ENCODE data around the gene UCK1.

The UCK1 gene

DNA sequence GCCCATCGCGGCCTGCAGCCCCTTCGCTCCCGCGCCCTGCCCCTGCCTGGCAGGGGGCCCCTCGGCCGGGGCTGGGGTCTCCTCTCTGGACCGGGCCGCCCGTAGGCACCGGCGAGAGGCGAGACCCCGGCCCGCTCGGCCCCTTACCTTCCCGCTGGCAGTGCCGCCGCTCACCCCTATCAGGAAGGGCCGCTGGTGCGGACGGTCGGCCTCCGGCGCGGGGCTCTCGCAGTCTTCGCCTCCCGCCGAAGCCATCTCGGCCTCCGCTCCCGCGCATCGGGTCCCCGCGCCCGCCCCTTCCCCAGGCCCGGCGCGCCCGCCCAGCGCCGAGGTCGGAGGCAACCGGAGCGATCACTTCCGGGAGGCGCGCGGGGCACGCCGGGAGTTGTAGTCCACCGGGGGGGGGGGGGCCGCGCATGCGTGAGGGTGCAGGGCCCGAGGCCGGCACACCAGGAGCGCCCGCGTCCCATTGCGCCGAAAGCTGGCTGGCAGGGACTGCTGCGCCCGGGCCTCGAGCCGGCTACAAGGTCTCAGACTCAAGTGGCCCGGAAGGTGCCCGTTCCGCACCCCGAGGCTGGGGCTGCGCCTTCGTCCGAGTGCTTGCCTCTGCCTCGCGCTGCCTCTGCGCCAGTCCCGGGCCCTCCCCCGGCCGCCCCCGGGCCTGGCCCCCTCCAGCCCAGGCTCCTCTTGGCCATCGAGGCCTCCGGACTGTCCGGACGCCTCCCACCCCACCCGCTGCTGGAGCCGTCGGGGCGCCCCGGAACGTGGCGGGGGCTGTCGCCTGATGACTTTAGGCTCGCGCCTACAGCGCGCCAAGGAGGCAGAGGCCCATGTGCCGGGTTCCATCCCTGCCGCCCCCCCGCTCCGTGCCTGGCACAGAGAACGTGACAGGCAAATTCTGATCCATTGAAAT lies at the start of gene UCK1:
Gene UCK1, minus strand, starts transcription at position 344 of the 913 bp plus-strand sequence. Its CDS starts 89 bp downstream, at position 255.
- DNase-seq, result peak; percentile 24

DNA sequence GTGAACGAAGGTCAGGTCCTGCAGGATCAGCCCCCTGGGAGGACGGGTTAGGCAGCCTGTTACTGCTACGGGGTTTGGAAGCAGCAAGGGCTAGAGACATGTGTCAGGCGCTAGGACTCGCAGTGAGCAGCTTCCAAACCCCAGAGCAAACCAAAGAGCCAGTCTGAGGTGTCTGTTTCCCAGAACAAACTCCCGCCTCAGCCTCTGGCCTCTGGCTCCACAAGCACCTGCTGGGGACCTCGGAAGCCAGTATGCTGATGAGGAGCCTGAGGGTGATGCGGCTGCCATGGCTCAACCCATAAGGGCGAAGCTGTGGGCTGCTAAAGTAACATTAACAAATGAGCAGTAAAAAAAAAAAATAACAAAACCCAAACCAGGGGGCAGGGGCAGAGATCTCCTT lies 49.3 kb upstream of the UCK1 start:
- no peak for DNase-seq

DNA sequence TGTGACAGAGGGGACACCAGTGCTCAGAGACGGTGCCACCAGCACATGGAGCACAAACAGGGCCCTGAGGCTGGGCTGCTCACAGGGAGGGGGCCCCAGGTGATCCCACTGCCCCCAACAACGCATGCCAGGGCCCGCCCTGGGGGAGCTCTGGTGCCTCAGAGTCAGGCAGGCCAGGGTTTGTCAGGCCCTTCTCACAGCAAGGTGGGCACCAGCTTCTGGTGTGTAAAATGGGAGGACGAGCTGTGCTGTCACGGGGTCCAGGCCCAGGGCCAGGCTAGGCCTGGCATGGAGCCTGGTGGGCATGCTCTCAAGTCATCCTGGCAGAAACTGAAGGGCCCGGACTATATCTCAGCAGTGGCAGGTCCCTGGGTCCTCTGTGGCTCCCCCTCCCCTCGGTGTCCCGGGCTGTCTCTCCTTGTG lies 48.7 kb upstream of the UCK1 start:
- DNase-seq, result no peak

DNA sequence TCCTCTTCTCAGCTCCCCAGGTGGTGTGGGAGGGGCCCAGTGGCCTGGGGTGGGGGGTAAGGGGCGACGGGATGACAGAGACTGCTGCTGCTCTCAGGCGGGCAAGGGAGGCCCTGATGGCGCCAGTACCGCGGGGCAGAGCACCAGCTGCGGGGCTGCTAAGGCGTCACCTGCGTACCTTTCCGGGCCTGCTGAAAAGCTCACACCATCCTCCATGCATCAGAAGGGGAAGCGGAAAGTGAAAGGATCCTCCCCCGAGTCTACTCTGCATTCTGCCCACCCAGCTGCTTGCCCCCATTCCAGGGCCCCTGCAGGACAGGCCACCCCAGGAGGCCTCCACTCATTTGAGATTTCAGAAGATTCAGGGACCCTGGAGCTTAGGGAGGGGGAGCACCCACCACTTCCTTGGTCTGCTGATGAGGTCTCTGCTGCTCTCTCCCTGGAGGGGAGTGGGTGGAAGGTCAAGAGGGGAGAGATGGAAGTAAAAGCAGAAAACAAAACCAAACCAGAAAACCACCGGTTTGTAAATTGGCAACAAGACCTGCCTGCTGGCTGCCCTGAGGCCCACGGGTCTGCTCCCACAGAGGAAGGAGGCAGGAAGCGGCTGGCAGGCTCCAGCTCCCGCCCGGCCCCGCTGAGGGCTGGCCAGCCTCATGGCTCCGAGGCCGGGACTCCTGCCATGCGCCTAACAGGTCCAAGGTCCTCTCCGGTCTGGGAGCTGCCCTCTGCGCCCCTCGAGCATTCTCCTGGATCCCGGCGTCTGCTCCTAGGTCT lies 47.9 kb upstream of the UCK1 start:
- DNase-seq, result no peak

DNA sequence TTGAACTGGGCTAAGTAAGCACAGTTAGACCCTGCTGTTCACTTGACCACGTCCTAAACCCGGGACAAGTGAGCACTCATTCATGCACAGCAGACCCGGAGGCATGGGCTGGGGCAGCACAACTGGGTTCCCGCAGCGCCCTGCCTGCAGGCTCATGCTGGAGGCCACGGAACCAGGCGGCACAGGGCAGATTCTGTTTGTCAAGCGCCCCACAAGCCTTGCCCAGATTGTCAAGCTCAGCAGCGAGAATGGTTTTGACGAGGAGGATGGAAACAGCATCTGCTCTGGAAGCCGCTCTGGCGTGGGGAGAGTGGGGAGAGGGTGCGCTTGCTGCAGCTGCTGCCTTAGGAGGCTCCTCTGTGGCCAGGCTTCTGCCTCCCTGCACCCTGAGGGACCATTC lies 47.0 kb upstream of the UCK1 start:
- DNase-seq, result no peak

DNA sequence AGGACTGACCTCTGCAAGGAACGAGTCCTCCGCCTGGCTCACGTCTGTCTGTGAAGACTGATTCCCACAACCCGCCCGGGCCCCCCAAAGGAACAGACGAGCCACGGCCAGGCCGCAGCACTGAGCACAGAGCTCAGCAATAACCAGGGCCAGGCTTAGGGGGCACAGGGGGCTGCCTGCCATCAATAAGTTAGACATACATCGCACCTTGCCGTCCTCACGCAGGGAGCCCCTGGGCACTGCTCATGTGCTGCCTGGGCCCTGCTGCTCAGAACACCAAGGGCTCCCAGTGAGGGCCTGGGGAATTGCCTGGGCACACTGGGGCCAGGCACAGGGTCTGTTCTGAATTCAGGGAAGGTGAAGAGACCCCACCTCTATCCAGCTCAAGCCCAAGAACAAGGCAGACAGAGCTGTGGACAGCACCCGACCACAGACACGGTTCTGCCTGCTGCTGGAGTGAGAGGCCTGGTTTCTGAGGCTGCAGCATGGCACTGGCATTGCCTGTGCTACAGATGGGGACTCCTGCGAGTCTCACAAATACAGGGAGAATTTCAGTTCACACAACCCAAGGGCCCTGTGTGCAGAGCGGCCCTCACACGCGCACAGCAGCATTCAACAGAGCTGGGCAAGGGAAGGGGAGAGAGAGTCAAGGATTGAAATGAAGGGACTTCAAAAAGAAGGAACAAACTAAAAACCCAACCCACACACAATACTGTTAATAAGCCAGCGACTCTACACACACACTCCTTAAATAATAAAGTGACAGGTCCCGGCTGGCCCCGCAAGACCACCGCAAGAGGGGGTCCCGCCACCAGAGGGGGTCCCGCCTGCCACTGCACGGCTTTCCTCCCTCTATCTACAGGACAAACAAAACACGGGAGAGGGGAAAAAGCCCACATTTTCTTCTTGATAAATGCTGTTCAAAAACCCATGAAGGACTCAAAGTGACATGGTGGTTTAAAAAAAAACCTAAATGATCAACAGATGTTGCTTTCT lies 46.2 kb upstream of the UCK1 start:
- no peak for DNase-seq

DNA sequence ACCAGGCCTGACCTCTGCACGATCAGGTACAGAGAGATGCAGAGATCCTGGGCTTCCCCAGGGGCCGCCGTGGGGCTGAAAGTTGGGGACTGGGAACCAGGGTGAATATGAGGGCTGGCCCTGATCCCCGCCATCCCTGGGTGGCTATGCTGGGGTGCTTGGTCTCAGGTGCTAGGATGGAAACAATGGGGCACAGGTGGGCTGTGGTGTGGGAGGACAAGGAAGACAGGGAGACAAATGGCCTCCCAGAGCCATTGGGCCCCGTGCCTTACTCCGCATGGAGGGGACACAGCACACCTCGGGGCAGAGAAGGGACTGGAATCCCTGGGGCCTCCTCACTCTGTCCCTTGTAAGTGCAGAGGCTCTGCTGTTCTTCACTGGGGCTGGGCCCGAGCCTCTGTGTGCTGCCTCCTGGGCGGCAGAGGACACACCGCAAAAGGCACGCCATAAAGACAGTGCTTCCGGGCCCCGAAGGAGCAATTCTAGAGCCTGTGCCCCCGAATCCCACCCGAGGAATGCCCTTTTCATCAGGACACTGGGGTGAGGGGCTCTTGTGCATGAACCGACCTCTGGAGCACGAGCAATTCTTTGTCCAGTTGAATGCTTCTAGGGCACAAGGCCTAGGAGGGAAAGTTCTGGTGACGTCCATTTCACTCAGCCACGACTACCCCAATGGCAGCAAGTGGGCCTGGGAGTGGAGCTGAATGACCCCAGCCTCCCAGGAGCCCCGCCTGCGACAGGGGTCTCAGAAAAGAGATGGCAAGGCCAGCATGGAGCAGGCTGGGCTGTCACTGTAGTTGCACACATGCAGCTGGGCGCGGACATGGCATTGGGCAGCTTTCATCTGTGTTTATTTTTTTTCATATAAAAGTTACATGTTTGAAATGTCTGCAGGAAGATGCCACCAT lies 45.1 kb upstream of the UCK1 start:
- DNase-seq, result no peak

DNA sequence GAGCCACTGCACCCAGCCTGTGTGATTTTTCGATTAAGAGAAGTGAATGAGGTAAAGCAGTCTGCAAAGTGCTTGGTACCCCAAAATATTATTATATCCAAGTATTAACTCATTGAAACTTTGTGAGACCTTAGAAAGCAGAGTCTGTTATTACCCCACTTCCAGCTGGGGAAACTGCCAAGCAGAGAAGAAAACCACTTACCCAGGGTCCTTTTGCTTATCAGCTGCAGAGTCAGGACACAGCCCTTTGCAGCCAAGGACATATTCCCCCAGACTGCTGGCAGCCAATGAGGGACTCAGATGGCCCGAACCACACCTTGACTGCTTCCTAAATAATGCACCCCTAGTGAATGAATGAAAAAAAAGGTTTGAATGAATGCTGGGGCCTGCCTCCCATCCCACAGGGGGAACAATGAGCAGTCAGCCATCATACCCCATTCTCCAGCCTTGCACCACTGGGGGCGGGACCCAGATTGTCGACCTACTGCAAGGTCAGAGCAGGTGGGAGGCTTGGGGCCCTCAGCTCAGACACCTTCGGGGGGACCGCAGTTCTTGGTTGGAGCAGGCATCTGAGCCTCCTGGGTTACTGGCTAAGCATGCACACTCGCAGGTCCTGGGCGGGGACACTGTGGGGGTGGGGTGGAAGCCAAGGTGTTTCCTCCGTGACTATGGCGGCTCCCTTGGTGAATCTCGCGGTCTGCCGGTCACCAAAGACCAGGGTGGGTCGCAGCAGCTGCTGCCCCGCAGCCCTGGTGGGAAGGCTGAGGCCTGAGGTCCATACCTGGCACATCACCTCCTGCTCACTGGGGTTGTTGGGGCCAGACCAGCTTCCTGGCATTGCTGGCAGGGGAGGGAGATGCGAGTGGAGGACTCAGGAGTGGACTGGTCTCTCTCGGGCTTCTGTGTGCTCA lies 43.9 kb upstream of the UCK1 start:
- DNase-seq, result no peak

DNA sequence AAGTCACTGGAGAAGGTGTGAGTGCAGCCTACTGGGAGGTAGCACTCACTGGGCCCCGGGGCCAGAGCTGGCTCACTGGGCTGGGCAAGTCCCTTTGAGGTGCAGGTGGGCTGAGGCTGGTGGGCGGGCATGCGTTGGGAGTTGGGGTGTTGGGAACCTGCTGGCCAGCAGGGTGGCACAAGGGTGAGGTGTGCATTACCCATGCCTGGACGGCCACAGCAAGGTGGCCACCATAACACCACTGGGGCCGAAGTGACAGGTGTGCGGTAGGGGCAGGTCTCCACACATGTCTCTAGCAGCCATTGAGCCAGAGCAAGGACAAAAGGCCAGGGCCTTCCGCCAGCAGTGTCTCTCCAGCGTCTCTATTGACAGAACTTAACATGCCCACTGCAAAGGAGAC lies 36.8 kb upstream of the UCK1 start:
- DNase-seq, result no peak

DNA sequence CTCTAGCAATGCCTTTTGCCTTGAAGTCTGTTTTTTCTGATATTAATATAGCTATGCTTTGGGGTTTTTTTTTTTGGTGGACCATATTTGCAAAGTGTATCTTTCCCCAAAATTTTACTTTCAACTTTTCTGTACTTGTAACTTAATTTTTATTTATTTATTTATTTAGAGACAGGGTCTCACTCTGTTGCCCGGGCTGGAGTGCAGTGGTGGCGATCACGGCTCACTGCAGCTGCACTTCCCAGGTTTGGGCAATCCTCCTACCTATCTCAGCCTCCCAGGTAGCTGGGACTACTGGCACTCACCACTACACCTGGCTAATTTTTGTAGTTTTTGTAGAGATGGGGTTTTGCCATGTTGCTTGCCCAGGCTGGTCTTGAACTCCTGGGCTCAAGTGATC lies 35.1 kb upstream of the UCK1 start:
- DNase-seq, result no peak

DNA sequence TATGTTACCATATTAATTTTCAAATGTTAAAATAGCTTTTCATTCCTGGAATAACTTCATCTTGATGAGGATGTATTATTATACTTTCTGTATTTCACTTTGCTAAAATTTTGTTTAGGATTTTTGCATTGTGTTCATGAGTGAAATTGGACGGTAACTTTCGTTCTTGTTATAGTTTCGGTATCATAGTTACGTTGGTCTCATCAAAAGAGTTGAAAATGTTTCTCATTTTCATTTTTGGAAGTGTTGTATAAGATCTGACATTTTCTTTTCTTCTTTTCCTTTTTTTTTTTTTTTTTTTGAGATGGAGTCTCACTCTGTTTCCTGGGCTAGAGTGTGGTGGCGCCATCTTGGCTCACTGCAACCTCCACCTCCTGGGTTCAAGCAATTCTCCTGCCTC lies 34.3 kb upstream of the UCK1 start:
- DNase-seq, result no peak

DNA sequence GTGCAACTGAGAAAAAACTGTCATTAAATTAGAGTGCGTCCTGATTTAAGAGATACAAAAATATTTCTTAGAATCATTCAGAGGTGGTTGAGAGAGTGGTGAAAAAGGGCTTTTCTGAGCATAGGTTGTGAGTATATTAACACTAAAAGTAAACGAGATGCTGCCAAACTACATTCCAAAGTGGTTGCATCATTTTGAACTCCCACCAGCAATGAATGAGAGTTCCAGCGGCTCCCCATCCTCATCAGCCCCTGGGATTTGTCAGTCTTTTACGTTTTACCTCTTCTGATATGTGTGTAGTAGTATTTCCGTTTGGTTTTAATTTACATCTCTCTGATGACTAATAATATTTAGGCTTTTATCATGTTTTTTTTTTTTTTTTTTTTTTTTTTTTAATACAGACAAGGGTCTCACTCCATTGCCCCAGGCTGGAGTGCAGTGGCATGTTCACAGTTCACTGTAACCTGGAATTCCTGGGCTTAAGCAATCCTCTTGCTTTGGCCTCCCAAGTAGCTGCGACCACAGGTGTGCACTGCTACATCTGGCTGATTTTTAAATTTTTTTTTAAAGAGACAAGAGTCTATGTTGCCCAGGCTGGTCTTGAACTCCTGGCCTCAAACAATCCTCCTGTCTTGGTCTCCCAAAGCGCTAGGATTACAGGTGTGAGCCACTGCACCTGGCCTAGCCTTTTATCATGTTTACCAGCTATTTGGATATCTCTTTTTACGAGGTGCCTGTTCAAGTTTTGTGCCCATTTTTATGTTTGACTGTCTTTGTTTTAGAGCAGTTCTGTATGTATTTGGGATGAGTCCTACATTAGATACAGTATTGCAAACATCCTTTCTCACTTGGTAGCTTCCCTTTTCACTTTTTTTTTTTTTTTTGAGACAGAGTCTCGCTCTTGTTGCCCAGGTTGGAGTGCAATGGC lies 31.2 kb upstream of the UCK1 start:
- DNase-seq, result peak; percentile 9

DNA sequence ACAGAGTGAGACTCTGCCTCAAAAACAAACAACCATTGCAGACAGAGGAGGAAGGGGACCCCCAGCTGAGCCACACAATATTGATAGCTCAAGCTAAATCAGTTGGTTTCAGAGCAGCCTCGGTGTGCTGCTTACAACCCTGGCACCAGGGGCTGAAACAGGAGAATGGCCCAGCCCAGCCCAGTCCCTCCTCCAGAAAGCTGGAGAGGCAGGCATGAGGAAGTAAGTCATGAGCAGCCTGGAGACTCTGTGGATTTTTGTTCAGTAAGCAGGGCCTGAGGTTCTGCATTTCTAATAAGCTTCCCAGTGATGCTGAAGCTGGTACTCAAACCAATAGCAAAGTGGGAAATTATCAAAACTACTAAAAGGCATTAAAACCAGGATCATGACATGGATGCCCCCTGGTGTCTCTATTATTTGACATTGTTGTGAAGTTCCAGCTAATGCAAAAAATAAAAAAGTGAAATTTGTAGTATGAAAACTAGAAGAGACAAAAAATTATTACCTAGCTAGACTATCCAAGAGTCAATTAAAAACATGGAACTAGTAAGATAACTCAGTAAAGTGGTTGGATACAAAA lies 28.4 kb upstream of the UCK1 start:
- no peak for DNase-seq

DNA sequence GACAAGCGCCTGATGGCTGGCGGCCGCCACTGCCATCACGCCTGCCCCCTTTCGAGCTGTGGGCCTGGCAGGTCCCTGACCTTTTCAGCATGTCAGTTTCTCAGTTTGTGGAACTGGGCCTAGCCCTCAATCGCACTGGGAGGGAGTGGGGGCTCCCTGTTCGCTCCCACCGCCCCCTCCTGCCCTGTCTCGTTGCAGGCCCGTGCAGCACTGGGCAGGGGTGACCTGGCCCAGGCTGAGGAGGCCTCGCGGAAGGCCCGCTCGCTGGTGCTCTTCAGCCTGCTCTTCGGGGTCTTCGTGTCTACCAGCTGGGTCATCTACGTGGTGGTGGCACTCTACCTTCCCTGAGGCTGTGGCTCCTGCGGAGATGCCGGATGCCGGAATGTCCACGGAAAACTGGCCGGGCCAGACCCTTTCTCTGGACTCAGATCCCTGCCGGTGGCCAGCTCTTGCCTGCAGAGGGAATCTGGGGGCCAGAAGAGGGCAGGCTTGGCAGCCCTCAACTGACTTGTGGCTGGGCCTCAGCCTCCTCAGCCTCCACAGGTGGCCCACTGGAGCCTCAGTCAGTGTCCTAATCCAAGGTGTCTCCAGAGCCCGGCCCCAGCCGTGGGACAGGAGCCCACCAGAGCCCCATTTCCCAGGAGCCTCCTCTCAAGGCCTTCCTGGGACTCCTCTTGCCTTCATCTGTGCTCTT lies 26.9 kb upstream of the UCK1 start:
- DNase-seq, result no peak

DNA sequence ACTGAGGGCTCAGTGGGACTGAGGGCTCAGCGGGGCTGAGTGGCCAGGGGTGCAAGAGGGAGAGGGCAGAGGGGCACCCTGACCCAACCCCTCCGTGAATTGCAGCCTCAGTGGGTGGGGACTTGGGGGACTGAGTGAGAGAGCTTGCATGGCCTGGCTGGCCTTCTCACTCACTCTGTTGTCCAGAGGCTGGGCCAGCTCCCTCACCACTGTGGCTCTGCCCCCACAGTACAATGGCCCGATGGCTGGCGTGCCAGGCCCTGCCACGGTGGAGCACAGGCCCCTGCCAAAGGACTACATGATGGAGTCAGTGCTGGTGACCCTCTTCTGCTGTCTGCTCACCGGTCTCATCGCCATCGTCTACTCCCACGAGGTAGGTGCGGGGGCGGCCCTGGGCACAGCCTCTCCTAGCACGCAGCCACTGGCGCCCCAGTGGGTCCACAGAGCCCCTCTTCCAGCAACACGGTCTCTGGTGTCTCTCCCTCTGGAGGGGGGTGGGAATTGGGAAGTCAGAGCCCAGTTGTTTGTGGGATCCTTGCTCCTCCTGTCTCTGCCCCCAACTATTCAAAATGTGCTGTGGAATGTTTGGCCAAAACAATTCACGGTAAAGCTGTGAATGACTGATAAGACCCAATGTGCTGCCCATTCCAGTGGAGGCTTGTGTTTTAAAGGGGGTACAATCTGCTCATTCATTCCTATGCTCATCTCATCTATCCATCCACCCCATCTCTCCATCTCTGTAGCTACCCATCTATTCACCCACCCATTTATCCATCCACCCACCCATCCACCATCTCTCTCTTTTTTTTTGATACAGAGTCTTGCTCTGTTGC lies 25.0 kb upstream of the UCK1 start:
- DNase-seq, result no peak

DNA sequence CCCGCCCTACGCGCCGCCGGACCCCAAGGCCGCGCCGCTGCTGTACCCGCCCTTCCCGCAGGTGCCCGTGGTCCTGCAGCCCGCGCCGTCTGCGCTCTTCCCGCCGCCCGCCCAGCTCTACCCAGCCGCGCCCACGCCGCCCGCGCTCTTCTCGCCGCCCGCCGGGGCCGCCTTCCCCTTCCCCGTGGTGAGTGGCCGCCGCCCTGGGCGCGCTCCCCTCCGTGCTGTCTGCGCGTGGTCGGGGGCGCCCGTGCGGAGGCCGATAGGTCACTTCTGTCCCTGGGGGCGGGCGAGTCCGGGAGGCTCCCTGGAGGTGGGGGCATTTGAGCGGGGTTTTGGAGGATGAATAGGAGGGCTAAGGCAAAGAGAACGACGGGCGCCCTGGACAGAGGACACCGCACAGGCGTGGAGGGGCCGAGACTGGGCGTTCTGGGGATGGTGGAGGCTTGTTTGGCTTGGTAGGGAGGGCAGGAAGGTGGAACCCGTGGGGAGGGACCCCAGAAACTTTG lies 23.8 kb upstream of the UCK1 start:
- no peak for DNase-seq
